ENCODE data around the gene C2CD2.

DNA sequence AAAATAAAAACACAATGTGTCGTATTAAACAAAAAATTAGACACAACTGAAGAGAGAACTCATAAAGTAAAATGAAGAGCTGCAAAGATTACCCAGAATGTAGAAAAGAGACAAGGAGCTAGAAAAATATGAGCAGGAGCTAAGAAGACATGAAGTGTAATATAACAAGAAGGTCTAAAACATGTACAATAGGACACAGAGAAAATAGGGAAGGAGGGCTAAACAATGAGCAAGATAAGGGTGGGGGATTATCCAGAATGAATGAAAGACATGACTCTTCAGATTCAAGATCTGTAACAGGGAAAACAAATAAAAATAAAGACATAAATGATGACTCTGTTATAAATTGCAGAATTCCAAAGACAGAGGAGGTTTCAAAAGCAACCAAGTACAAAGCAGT is 112.9 kb downstream of the C2CD2 start:
- TF ChIP-seq CTCF (conservative IDR thresholded peaks at IDR 0.05; ENCODE audit: low read depth in 2 of 2) (no peak), EZH2 (IDR thresholded peaks at IDR 0.05; ENCODE audit: low read depth, unreplicated experiment) (no peak), EZH2phosphoT487 (IDR thresholded peaks at IDR 0.05; ENCODE audit: unreplicated experiment) (no peak), REST (IDR thresholded peaks at IDR 0.05; ENCODE audit: unreplicated experiment) (no peak), POLR2AphosphoS5 (IDR thresholded peaks at IDR 0.05; ENCODE audit: low read depth) (no peak), CREB1 (CRISPR knock-in tag; IDR thresholded peaks at IDR 0.05; ENCODE audit: low read depth) (no peak), STAT1 (IDR thresholded peaks at IDR 0.05; ENCODE audit: unreplicated experiment) (no peak), NANOG (IDR thresholded peaks at IDR 0.05; ENCODE audit: borderline replicate concordance) (no peak), ZNF114 (CRISPR knock-in tag; IDR thresholded peaks at IDR 0.05) (no peak), JUNB (IDR thresholded peaks at IDR 0.05; ENCODE audit: unreplicated experiment) (no peak)
- TF ChIP-seq, protein P1, sequence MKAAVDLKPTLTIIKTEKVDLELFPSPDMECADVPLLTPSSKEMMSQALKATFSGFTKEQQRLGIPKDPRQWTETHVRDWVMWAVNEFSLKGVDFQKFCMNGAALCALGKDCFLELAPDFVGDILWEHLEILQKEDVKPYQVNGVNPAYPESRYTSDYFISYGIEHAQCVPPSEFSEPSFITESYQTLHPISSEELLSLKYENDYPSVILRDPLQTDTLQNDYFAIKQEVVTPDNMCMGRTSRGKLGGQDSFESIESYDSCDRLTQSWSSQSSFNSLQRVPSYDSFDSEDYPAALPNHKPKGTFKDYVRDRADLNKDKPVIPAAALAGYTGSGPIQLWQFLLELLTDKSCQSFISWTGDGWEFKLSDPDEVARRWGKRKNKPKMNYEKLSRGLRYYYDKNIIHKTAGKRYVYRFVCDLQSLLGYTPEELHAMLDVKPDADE (IDR thresholded peaks at IDR 0.05) = no peak
